Endothelial cell of umbilical vein (primary cell): ENCODE data around the gene ARL5C. TPM values are rescaled to one million over a fixed set of nuclear protein-coding genes. Genes with fewer than 3 reads are reported as not detected.

Source experiments
- BruUV-seq: library from RNA; stranded (reverse); fragments of 400-500 nt; replicated peaks from 2 replicates; lab custom pipeline; 2021; lab: Mats Ljungman, UMichigan
- CTCF ChIA-PET: fragments of 300-600, 350-600 bp; sonication (Branson Sonifier 250); formaldehyde crosslinking; loops from one replicate; lab custom pipeline; 2021; ENCODE audit warnings: antibody characterized with exemption, inconsistent platforms; lab: Charles Lee
- POLR2A ChIA-PET: fragments of 300-600, 350-600 bp; sonication (Branson Sonifier 250); formaldehyde crosslinking; loops from one replicate; lab custom pipeline; 2021; ENCODE audit warnings: antibody characterized with exemption, inconsistent platforms; lab: Charles Lee
- DNase-seq: peaks from one replicate; pipeline ENCODE4 v3.0.0-alpha.2; 2011; ENCODE audit warnings: low read depth, low spot score
- FAIRE-seq: peaks from 2 replicates; lab custom pipeline; 2011; peaks lifted over from hg19 to GRCh38; lab: Jason Lieb, UNC
- H2AFZ ChIP-seq: 2 replicates; pipeline ENCODE4 v1.6.0; 2012; ENCODE audit warnings: low read depth, low read length, control low read depth, inconsistent platforms
- H3K27ac ChIP-seq: 2 replicates; pipeline ENCODE4 v1.5.1; 2011; ENCODE audit warnings: low read depth, mild to moderate bottlenecking, control low read depth, low read length, moderate library complexity; ENCODE audit not compliant: insufficient read depth
- H3K27me3 ChIP-seq, 2 experiments: 2 replicates each; pipeline versions ENCODE4 v1.6.0 to v1.6.1; 2011; ENCODE audit warnings: low read length in 2 of 2, mixed read lengths in 1 of 2; ENCODE audit not compliant: control insufficient read depth in 2 of 2, insufficient read depth in 2 of 2
- H3K36me3 ChIP-seq, 2 experiments: 2 replicates in 1 of 2; 3 replicates in 1 of 2; pipeline ENCODE4 v1.5.1; 2011; ENCODE audit warnings: low read length in 2 of 2, mild to moderate bottlenecking in 1 of 2, moderate library complexity in 1 of 2; ENCODE audit not compliant: control insufficient read depth in 2 of 2, insufficient read depth in 2 of 2; ENCODE audit errors: extremely low read depth in 1 of 2
- H3K4me1 ChIP-seq: 3 replicates; pipeline ENCODE4 v1.5.1; 2011; ENCODE audit warnings: mild to moderate bottlenecking, low read length; ENCODE audit not compliant: control insufficient read depth, insufficient read depth; ENCODE audit errors: extremely low read depth
- H3K4me2 ChIP-seq: 2 replicates; pipeline ENCODE4 v1.6.1; 2011; ENCODE audit warnings: low read length, control low read depth, mixed read lengths; ENCODE audit not compliant: insufficient read depth
- H3K4me3 ChIP-seq, 3 experiments: fragments of 200-600 bp in 1 of 3; sonication (generic), shearing (Covaris generic) in 1 of 3; replicated peaks in 1 of 3; 2 replicates each; pipeline ENCODE4 v1.5.1; 2011 to 2016; ENCODE audit warnings: control low read depth in 3 of 3, low read length in 3 of 3, mild to moderate bottlenecking in 2 of 3, inconsistent platforms in 1 of 3, low read depth in 1 of 3, moderate library complexity in 1 of 3; ENCODE audit not compliant: insufficient read depth in 1 of 3
- H3K79me2 ChIP-seq: 2 replicates; pipeline ENCODE4 v1.6.0; 2012; ENCODE audit warnings: low read length, inconsistent platforms; ENCODE audit not compliant: control insufficient read depth, insufficient read depth
- H3K9ac ChIP-seq: replicated peaks from 2 replicates; pipeline ENCODE3; 2011; ENCODE audit warnings: low read length, control low read depth; ENCODE audit not compliant: insufficient read depth; ENCODE audit errors: extremely low read depth
- H3K9me1 ChIP-seq: replicated peaks from 3 replicates; pipeline ENCODE4 v1.6.0; 2011; ENCODE audit warnings: mild to moderate bottlenecking, low read length; ENCODE audit not compliant: control insufficient read depth, insufficient read depth; ENCODE audit errors: extremely low read depth
- H3K9me3 ChIP-seq: replicated peaks from 2 replicates; pipeline ENCODE4 v1.5.1; 2012; ENCODE audit warnings: low read length, inconsistent platforms; ENCODE audit not compliant: control insufficient read depth, insufficient read depth
- H4K20me1 ChIP-seq: replicated peaks from 2 replicates; pipeline ENCODE3; 2011; ENCODE audit warnings: mild to moderate bottlenecking, low read length; ENCODE audit not compliant: control insufficient read depth, insufficient read depth; ENCODE audit errors: extremely low read depth
- FOS ChIP-seq: IDR thresholded peaks from 2 replicates; pipeline ENCODE4 v1.6.1; 2011; ENCODE audit warnings: mild to moderate bottlenecking, low read length, moderate library complexity, borderline replicate concordance; ENCODE audit not compliant: insufficient read depth
- GATA2 ChIP-seq: IDR thresholded peaks from 2 replicates; pipeline ENCODE4 v1.7.0; 2011; ENCODE audit warnings: low read depth, mild to moderate bottlenecking, moderate library complexity, mixed read lengths, low read length; ENCODE audit not compliant: insufficient read length, insufficient read depth
- JUN ChIP-seq: IDR thresholded peaks from 2 replicates; pipeline ENCODE4 v1.6.1; 2011; ENCODE audit warnings: borderline replicate concordance, low read depth; ENCODE audit not compliant: insufficient read length, insufficient read depth
- POLR2A ChIP-seq: IDR thresholded peaks from 2 replicates; pipeline ENCODE4 v1.6.1; 2012; ENCODE audit warnings: low read depth, mild to moderate bottlenecking, control low read depth, low read length
- POLR2AphosphoS5 ChIP-seq: IDR thresholded peaks from 2 replicates; pipeline ENCODE4 v1.6.1; 2012; ENCODE audit warnings: low read depth, mild to moderate bottlenecking, control low read depth, low read length, moderate library complexity; ENCODE audit not compliant: insufficient read depth
- dilution Hi-C: fragments of 300-500 bp; cut with MboI; formaldehyde crosslinking; loops from one replicate; pipeline ENCODE4 v1.15.0; 2019; ENCODE audit warnings: low sequenced_read_pairs; ENCODE audit not compliant: extremely low pct_ligation_motif_present
- intact Hi-C: fragments of 100-400 bp; cut with micrococcal nuclease; formaldehyde crosslinking; loops from one replicate; pipeline ENCODE4 v1.10.0; 2022
- polyA plus RNA-seq, 4 experiments: library from polyadenylated mRNA; depleted of rRNA in 3 of 4; stranded (reverse) in 3 of 4; unstranded in 1 of 4; fragments of >200 nt; gene quantifications; 2 replicates each; pipeline versions ENCODE4 v1.2.1 to v1.2.3, GENCODE V29; 2011 to 2012; ENCODE audit warnings: missing spikeins in 1 of 4
- total RNA-seq: library from RNA; stranded (reverse); gene quantifications from 2 replicates; pipeline ENCODE4 v1.2.3, GENCODE V29; 2021
- TF ChIP-seq, protein P1 (sequence below), 2 donors: IDR thresholded peaks; 1 replicate in 1 of 2; 2 replicates in 1 of 2; pipeline ENCODE4 v1.5.1; 2011; ENCODE audit warnings: low read length in 2 of 2, mild to moderate bottlenecking in 2 of 2, moderate library complexity in 2 of 2, control low read depth in 1 of 2, inconsistent platforms in 1 of 2, low read depth in 1 of 2; ENCODE audit not compliant: insufficient read depth in 1 of 2; ENCODE audit errors: extremely low read depth in 1 of 2

The ARL5C gene
- total and polyA plus RNA-seq, 2 donors (not counting 3 experiments of a cell fraction or from before 2014, with no cell fraction given): not detected

DNA sequence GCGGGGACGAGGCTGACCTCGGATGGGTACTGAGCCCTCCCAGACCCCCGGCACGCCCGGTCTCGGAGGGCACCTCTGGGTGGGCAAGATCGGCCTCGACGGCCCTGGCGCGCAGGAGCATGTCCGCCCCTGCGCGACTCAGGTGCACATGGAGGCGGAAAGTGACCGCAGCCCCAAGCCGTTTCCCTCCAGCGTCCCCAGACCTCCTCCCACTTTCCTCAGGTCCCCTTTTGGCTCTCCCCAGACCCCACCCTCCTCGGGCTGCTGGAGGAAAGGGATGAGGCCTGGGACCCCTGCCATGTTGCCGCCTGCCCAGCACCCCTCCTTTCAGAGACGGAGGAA, 44.1 kb upstream of the ARL5C start:
- ChIA-PET POLR2A (no interaction called here), CTCF (interaction anchor here (0.9 to 9.6 kb wide), 4 partner anchors 22 to 46 kb away, joined by 3 to 420 read pairs (median 59); no protein-coding TSS in a partner anchor)
- intact Hi-C loops (no loop called here), dilution Hi-C loops (no loop called here)
- BruUV-seq: no TSS peak
- peak overlapping the region in 2 of 3 experiments; percentile 7 to 27 for H3K4me3 ChIP-seq
- no peaks in the 10 kb centered on the region for H3K79me2 ChIP-seq
- DNase-seq (no peak), FAIRE-seq (no peak)
- H3K27me3 ChIP-seq: peaks cover 0 to 2% of the 10 kb centered on the region in 2 experiments
- no peak overlapping the region for H3K27ac ChIP-seq
- no peaks in the 10 kb centered on the region for H4K20me1 ChIP-seq
- H2AFZ ChIP-seq: peak overlapping the region; percentile 72
- peak overlapping the region; percentile 45 for H3K4me2 ChIP-seq
- no peaks in the 10 kb centered on the region for H3K9me1 ChIP-seq
- TF ChIP-seq POLR2AphosphoS5: no peak
- peaks cover 5% of the 10 kb centered on the region for H3K4me1 ChIP-seq
- no peaks in the 10 kb centered on the region for H3K9me3 ChIP-seq
- no peak overlapping the region for H3K9ac ChIP-seq
- peaks cover 0 to 2% of the 10 kb centered on the region in 2 experiments for H3K36me3 ChIP-seq

DNA sequence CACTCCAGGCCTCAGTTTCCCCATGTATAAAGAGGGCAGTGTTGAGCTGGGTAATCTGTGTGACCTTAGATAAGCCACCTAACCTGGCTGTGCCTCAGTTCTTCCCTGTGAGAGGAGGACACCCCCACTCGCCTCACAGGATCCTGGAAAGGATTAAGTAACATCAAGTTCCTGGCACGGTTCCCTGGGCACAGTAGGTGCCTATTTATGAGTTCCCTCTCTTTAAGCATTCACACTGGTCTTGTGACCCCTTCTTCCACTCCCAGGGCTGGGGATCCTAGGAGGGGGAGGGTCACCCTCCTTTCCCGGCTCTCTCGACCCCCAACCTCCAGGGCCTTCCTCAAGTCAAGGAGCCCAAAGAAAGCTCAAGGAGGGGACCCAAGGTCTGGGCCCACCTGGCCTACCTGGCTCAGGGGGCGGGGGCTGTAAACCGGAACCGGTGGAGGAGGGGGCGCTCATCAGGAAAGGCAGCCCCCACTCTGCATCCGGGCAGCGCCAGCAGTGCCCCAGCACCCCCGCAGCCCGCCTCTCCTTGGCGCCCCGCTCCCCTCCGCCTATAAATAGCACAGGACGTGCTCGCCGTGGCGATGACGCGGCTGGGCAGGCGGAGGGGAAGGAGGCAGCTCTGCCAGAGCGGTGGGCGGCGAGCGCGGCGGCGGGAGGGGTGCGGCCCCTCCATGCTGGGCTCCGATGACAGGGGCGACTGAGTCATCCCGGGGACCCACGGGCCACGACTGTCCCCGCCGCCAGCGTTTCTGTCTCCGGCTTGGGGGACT, 43.5 kb upstream of the ARL5C start:
- H4K20me1 ChIP-seq: no peaks in the 10 kb centered on the region
- TF ChIP-seq FOS (no peak), POLR2AphosphoS5 (no peak), JUN (no peak), GATA2 (no peak), POLR2A (no peak)
- TF ChIP-seq, protein P1, sequence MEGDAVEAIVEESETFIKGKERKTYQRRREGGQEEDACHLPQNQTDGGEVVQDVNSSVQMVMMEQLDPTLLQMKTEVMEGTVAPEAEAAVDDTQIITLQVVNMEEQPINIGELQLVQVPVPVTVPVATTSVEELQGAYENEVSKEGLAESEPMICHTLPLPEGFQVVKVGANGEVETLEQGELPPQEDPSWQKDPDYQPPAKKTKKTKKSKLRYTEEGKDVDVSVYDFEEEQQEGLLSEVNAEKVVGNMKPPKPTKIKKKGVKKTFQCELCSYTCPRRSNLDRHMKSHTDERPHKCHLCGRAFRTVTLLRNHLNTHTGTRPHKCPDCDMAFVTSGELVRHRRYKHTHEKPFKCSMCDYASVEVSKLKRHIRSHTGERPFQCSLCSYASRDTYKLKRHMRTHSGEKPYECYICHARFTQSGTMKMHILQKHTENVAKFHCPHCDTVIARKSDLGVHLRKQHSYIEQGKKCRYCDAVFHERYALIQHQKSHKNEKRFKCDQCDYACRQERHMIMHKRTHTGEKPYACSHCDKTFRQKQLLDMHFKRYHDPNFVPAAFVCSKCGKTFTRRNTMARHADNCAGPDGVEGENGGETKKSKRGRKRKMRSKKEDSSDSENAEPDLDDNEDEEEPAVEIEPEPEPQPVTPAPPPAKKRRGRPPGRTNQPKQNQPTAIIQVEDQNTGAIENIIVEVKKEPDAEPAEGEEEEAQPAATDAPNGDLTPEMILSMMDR (IDR thresholded peaks at IDR 0.05; ENCODE audit: extremely low read depth in 1 of 2, insufficient read depth in 1 of 2, low read depth in 1 of 2, low read length in 2 of 2): no peak
- H3K4me1 ChIP-seq: peaks cover 5% of the 10 kb centered on the region
- no peaks in the 10 kb centered on the region for H3K79me2 ChIP-seq
- H3K9ac ChIP-seq: no peak overlapping the region
- H3K4me3 ChIP-seq: peak overlapping the region in 2 of 3 experiments; percentile 7 to 27
- H3K4me2 ChIP-seq: peak overlapping the region; percentile 45
- H3K27me3 ChIP-seq: peaks cover 0 to 2% of the 10 kb centered on the region in 2 experiments
- dilution Hi-C loops: no loop called here
- H3K36me3 ChIP-seq: peaks cover 0 to 7% of the 10 kb centered on the region in 2 experiments
- intact Hi-C loops: no loop called here
- peak; percentile 29 for DNase-seq
- no TSS peak for BruUV-seq
- H3K27ac ChIP-seq: no peak overlapping the region
- peak overlapping the region; percentile 72 for H2AFZ ChIP-seq
- ChIA-PET POLR2A (interaction anchor here (1.1 kb wide), 1 partner anchor 9 kb away, joined by 7 read pairs; the partner anchor contains the start of gene RPL19), CTCF (interaction anchor here (0.9 to 9.6 kb wide), 5 partner anchors 8 to 45 kb away, joined by 3 to 420 read pairs (median 6); no protein-coding TSS in a partner anchor)
- no peak for FAIRE-seq
- no peaks in the 10 kb centered on the region for H3K9me1 ChIP-seq
- H3K9me3 ChIP-seq: no peaks in the 10 kb centered on the region
